Progenitor cell of endocrine pancreas (in vitro differentiated cells): ENCODE data around the gene MED16. TPM values are rescaled to one million over a fixed set of nuclear protein-coding genes. Genes with fewer than 3 reads are reported as not detected.

Experiments used
- DNase-seq: peaks from one replicate; pipeline ENCODE4 v3.0.0; 2021; ENCODE audit warnings: low spot score; ENCODE audit not compliant: unreplicated experiment
- H3K27ac Mint-ChIP-seq: 2 replicates; pipeline ENCODE4 v1.8.0; 2021; ENCODE audit warnings: mild to moderate bottlenecking, moderate library complexity, mixed read lengths
- H3K27me3 Mint-ChIP-seq: 2 replicates; pipeline ENCODE4 v1.8.0; 2021; ENCODE audit warnings: mixed read lengths
- H3K36me3 Mint-ChIP-seq: 2 replicates; pipeline ENCODE4 v1.8.0; 2022; ENCODE audit warnings: mixed read lengths; ENCODE audit not compliant: insufficient read depth
- H3K4me1 Mint-ChIP-seq: 2 replicates; pipeline ENCODE4 v1.8.0; 2021; ENCODE audit warnings: low read depth, mixed read lengths
- H3K4me3 Mint-ChIP-seq: 2 replicates; pipeline ENCODE4 v1.8.0; 2021; ENCODE audit warnings: low read depth, mild to moderate bottlenecking, moderate library complexity, mixed read lengths
- H3K9me3 Mint-ChIP-seq: 2 replicates; pipeline ENCODE4 v1.8.0; 2021; ENCODE audit warnings: low read depth, mixed read lengths
- total RNA-seq: library from RNA; stranded (reverse); gene quantifications from 2 replicates; pipeline ENCODE4 v1.2.1, GENCODE V29; 2021
- TF ChIP-seq, protein P1 (sequence below): fragments of 200-600 bp; sonication (generic); IDR thresholded peaks from one replicate; pipeline ENCODE4 v1.5.0; 2021; ENCODE audit warnings: antibody characterized with exemption, mild to moderate bottlenecking; ENCODE audit not compliant: unreplicated experiment

Gene MED16
- total RNA-seq, 1 donor from 2014 or later = 87.2 TPM

DNA sequence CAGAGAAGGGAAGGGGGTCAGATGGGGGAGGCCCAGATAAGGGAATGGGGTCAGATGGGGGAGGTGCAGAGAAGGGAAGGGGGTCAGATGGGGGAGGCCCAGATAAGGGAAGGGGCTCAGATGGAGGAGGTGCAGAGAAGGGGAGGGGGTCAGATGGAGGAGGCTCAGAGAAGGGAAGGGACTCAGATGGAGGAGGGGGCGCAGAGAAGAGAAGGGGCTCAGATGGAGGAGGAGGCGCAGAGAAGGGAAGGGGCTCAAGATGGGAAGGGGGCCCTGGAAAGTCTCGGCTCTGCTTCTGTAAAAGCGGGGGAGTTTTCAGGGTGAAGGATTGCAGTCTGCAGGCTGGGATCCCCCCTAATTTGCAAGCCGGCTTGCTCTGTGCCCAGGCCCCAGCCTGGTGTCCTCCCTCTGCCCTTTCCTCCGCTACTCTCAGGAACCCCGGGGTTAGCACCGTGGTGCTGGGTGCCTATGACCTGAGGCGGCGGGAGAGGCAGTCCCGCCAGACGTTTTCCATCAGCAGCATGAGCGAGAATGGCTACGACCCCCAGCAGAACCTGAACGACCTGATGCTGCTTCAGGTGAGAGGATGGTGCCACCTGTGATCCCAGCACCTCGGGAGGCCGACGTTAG is 63.7 kb downstream of the MED16 start:
- TF ChIP-seq, protein P1, sequence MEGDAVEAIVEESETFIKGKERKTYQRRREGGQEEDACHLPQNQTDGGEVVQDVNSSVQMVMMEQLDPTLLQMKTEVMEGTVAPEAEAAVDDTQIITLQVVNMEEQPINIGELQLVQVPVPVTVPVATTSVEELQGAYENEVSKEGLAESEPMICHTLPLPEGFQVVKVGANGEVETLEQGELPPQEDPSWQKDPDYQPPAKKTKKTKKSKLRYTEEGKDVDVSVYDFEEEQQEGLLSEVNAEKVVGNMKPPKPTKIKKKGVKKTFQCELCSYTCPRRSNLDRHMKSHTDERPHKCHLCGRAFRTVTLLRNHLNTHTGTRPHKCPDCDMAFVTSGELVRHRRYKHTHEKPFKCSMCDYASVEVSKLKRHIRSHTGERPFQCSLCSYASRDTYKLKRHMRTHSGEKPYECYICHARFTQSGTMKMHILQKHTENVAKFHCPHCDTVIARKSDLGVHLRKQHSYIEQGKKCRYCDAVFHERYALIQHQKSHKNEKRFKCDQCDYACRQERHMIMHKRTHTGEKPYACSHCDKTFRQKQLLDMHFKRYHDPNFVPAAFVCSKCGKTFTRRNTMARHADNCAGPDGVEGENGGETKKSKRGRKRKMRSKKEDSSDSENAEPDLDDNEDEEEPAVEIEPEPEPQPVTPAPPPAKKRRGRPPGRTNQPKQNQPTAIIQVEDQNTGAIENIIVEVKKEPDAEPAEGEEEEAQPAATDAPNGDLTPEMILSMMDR = no peak
- Mint-ChIP-seq H3K4me3 (no peak overlapping the region), H3K27me3 (peaks cover 2% of the 10 kb centered on the region)

DNA sequence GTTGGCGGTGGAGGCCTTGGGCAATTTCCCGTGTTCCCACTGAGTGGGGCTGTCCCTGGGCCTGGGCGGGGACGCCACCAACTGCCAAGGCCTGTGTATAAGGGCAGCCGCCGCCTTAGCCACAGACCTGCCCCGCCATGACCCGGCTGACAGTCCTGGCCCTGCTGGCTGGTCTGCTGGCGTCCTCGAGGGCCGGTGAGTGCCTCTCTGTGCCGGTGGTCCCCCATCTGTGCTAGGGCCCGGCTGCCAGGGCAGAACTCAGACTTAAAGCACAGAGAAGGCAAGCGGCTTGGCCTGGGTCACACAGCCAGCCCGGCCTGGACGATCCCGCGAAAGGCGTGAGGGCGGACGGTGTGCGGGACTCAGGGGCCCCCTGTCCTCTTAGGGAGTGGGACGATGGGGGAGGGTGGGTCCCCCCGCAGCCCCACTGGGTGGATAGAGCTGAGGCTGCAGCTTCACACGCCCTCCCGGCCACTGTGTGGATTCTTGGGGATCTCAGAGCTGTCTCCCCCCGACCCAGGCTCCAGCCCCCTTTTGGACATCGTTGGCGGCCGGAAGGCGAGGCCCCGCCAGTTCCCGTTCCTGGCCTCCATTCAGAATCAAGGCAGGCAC is 65.2 kb downstream of the MED16 start, which contains the start of gene AZU1:
TSS of gene AZU1 (plus strand) at position 128 of the 612 bp plus-strand sequence. CDS start at position 138, 10 bp downstream.
- TF ChIP-seq, protein P1 = no peak
- no peaks in the 10 kb centered on the region for H3K36me3 Mint-ChIP-seq
- no peaks in the 10 kb centered on the region for H3K9me3 Mint-ChIP-seq
- no peaks in the 10 kb centered on the region for H3K27me3 Mint-ChIP-seq
- H3K27ac Mint-ChIP-seq = no peak within 1 kb of the TSS
- peaks cover 2% of the 10 kb centered on the region for H3K4me1 Mint-ChIP-seq
- H3K4me3 Mint-ChIP-seq = no peak within 1 kb of the TSS
- no peak for DNase-seq

More for the DNA sequence above, 63.7 kb downstream of the MED16 start:
- DNase-seq = no peak
- Mint-ChIP-seq H3K4me1 (no peaks in the 10 kb centered on the region), H3K9me3 (no peaks in the 10 kb centered on the region), H3K36me3 (no peaks in the 10 kb centered on the region), H3K27ac (no peak overlapping the region)

- TF ChIP-seq, protein P1 = no peak
- H3K4me3 Mint-ChIP-seq = no peak overlapping the region
- H3K27ac Mint-ChIP-seq = no peak overlapping the region
- no peaks in the 10 kb centered on the region for H3K9me3 Mint-ChIP-seq
- no peak for DNase-seq
- peaks cover 2% of the 10 kb centered on the region for H3K4me1 Mint-ChIP-seq
- H3K36me3 Mint-ChIP-seq = no peaks in the 10 kb centered on the region
- H3K27me3 Mint-ChIP-seq = no peaks in the 10 kb centered on the region
These were observed 65.7 kb downstream of the MED16 start for GRCh38 chr19:827314-827709.

GRCh38 chr19:825897-826644 is 66.9 kb downstream of the MED16 start:
- Mint-ChIP-seq H3K4me1 (peaks cover 2% of the 10 kb centered on the region), H3K9me3 (no peaks in the 10 kb centered on the region), H3K4me3 (no peak overlapping the region), H3K27me3 (no peaks in the 10 kb centered on the region), H3K36me3 (no peaks in the 10 kb centered on the region), H3K27ac (no peak overlapping the region)
- DNase-seq = no peak
- TF ChIP-seq, protein P1 = no peak

GRCh38 chr19:824885-825284 is 68.1 kb downstream of the MED16 start:
- no peak overlapping the region for H3K4me3 Mint-ChIP-seq
- no peaks in the 10 kb centered on the region for H3K9me3 Mint-ChIP-seq
- DNase-seq = no peak
- no peaks in the 10 kb centered on the region for H3K27me3 Mint-ChIP-seq
- H3K4me1 Mint-ChIP-seq = peaks cover 2% of the 10 kb centered on the region
- TF ChIP-seq, protein P1 = no peak
- no peaks in the 10 kb centered on the region for H3K36me3 Mint-ChIP-seq
- no peak overlapping the region for H3K27ac Mint-ChIP-seq
